ENCODE measurements around the gene CD226.
"Not testable (repeated sequence)": the region's sequence is repeated elsewhere in the genome, so short reads cannot be mapped to it uniquely, and the experiment has no call there.

The CD226 gene

GRCh38 chr18:69947361-69948133 is at the start of gene CD226:
CD226 (minus strand) TSS chr18:69947873; CDS start chr18:69947406, 467 bp downstream.
- DNase-seq (ENCODE audit: low read depth in 2 of 2) = no peak

DNA sequence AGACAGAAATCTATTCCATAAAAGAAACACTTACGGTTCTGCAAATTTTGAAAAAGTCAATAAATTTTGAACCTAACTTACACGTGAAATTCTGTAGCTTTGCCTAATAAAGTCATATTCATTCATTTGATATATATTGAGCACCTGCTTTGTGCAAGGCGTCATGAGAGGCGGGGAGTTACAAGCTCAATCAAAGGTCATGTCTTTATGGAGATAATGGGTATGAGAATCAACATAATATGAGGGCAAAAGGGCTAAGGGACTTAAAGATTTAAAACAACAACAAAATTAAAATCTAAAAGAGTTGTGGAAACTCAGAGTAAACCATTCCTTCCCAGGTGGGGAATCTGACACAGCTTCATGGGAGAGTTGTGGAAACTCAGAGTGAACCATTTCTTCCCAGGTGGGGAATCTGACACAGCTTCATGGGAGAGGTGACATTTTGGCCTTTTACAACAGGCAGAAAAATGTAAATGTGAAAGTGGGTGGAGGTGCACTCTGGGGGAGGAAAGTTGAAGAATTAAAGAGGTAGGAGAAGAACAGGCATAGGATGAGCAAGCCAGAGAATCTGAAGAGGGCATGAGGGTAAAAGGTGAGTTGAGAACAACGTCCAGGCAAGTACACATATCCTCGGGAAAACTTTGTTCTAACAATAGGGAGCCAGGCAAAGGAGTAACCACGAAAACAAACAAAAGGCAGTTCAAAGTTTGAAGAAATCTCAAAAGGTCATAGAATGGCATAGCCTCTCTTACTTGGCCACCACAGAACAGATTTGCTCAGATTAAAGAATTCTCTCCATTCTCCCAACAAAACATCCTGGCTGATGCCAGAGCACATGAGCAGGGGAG is 49.5 kb upstream of the CD226 start:
- no peak for DNase-seq (ENCODE audit: low read depth in 2 of 2)

- DNase-seq (ENCODE audit: low read depth in 2 of 2) = no peak
Observed at GRCh38 chr18:69996417-69996816, 48.7 kb upstream of the CD226 start.

DNA sequence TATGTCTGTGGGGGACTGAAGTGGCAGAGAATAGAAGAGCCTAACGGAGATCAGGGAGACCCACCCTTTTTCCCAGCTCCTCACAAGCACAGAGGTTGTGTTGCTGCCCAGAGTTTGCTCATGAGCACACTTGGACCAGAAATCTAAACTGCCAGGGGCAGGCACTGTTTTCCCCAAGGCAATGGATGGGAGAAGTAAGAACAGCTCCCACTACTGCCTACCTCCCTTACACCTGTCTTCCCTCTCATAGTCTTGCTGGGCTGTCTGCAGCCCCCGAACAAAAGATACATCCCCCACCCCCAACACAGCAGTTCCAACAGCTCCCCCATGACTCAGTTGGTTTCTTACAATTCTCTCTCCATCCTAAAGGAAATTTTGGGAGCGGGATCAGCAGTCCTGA is 48.1 kb upstream of the CD226 start:
- DNase-seq (ENCODE audit: low read depth in 2 of 2) = no peak

DNA sequence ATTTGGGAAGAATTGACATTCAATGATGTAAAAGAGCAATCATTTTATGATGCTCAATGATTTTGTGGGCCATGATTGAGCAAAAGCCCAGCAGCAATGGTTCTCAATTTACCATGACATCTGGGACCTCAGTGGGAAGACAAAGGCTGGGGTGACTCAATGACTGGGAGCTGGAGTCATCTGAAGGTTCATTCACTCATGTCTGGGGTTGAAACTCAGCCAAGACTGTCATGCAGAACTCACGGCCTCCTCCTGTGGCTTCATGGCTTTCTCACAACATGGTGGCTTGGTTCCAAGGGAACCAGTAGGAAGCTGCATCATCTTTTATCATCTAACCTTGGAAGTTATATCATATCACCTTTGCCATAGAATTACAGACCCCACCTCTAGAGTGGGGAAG is 45.1 kb upstream of the CD226 start:
- DNase-seq (ENCODE audit: low read depth in 2 of 2) = no peak

GRCh38 chr18:69987870-69988269 is 40.2 kb upstream of the CD226 start:
- DNase-seq (ENCODE audit: low read depth in 2 of 2) = no peak

GRCh38 chr18:69985239-69985638 is 37.6 kb upstream of the CD226 start:
- DNase-seq (ENCODE audit: low read depth in 2 of 2) = no peak

- DNase-seq (ENCODE audit: low read depth in 2 of 2) = no peak
Observed at GRCh38 chr18:69982417-69982816, 34.7 kb upstream of the CD226 start.

DNA sequence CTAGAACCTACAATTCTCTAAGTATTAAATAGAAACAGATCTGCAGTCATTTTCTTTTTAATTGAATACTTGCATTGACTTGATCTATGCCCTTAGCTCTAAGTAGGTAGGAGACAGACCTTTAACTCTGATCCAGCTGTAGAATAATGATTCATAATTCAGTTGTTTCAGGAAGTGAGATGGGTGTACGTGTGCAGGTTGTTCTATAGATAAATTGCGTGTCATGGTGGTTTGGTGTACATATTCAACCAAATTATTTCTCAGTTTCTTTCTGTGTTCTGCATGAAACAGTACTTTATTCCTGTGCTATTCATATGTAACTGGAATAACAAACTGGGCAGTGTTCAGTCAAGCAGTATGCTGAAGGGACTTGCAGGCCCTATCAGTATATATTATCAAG is 34.3 kb upstream of the CD226 start:
- DNase-seq (ENCODE audit: low read depth in 2 of 2) = no peak

- DNase-seq (ENCODE audit: low read depth in 2 of 2) = no peak
Observed at GRCh38 chr18:69980982-69981804, 33.5 kb upstream of the CD226 start.

GRCh38 chr18:69980509-69980908 is 32.8 kb upstream of the CD226 start:
- DNase-seq (ENCODE audit: low read depth in 2 of 2) = no peak

- DNase-seq (ENCODE audit: low read depth in 2 of 2) = no peak
Observed at GRCh38 chr18:69978732-69979715, 31.4 kb upstream of the CD226 start.

- not testable (repeated sequence) for DNase-seq (ENCODE audit: low read depth in 2 of 2)
Observed at GRCh38 chr18:69975294-69975693, 27.6 kb upstream of the CD226 start.

DNA sequence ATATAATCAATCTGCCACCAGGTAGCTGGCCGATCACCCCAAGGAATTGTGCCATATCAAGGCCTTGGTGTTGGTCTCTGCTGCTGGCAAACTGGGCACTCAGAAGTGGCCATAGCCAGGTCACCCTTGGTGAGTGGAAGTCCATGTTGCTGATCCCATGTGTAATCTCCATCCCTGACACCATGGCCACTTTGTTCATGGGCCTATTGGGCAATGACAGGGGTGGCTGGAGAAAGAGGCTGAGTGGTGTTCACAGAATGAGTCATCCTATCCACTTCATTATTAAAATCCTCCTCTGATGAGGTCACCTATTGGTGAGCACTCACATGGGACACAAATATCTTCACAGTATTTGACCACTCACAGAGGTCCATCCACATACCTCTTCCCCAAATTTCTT is 26.7 kb upstream of the CD226 start:
- no peak for DNase-seq (ENCODE audit: low read depth in 2 of 2)

- no peak for DNase-seq (ENCODE audit: low read depth in 2 of 2)
Observed at GRCh38 chr18:69969491-69969890, 21.8 kb upstream of the CD226 start.

- no peak for DNase-seq (ENCODE audit: low read depth in 2 of 2)
Observed at GRCh38 chr18:69968039-69968438, 20.4 kb upstream of the CD226 start.

DNA sequence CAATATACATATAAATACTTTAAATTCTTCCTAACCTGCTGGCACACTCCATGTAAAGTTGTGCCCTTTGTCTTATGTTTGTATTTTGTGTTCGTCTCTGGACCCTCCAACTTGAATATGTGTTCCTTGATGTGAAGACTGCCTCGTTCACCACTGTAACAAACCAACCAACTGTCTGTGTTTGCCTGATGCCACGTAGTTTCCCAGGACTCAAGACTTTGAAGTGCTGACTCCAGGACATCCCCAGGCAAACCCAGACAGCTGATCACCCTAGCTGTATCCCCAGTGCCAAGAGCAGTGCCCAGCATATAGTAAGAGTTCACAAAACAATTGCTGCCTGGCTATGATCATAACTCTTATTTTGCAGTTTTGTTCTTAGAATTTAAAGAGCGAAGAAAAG is 15.5 kb upstream of the CD226 start:
- DNase-seq (ENCODE audit: low read depth in 2 of 2) = no peak

DNA sequence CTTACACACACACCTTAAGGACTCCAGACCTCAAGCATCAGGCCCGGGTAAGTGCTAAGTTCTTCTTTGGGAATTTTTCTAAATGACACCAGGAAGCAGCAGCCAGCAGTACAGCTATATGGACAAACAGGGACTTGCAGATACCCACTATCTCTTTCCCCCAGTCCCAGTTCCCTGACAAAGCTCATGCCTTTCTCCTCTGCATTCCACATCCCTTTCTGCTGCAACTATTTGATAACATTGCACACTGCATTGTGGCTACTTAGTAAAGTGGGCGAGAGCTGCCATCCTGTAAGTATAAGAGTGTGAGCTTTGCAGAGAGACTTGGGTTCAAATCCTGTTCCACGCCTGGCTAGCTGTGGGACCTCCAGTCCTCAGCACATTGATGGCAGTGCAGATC is 14.0 kb upstream of the CD226 start:
- DNase-seq (ENCODE audit: low read depth in 2 of 2) = no peak

- no peak for DNase-seq (ENCODE audit: low read depth in 2 of 2)
Observed at GRCh38 chr18:69958422-69958821, 10.7 kb upstream of the CD226 start.

GRCh38 chr18:69957747-69958146 is 10.1 kb upstream of the CD226 start:
- DNase-seq (ENCODE audit: low read depth in 2 of 2) = no peak

All from activated CD8-positive, alpha-beta memory T cell treated with anti-CD3 and anti-CD28 coated beads for 4 hours (primary cell).